PC-3 (cell line): ENCODE data around the gene OVCA2.

Experiments
- CTCF ChIP-seq: fragments of 300-600 bp; sonication (generic); conservative IDR thresholded peaks from 2 replicates; pipeline ENCODE4 v1.5.1; 2017; ENCODE audit warnings: antibody characterized with exemption, low read depth, mild to moderate bottlenecking, low read length
- EZH2phosphoT487 ChIP-seq: fragments of 300-600 bp; sonication (generic); IDR thresholded peaks from 2 replicates; pipeline ENCODE4 v1.6.1; 2018; ENCODE audit warnings: mild to moderate bottlenecking, antibody characterized with exemption, low read length, borderline replicate concordance

- TF ChIP-seq CTCF: no peak
- no peak for TF ChIP-seq EZH2phosphoT487
Observed at GRCh38 chr17:2067608-2068024, 25.8 kb downstream of the OVCA2 start.
